Gastroesophageal sphincter (tissue), 4 donors: Measurements from ENCODE around the gene ZMIZ2. TPM values are rescaled to one million over a fixed set of nuclear protein-coding genes. Genes with fewer than 3 reads are reported as not detected.
A peak's percentile ranks its signal among the peaks of the same experiment; 100 is the strongest.

Experiments used
- ATAC-seq: fragments of 150-250 bp; one replicate; pipeline ENCODE4 v1.9.1; 2016; ENCODE audit warnings: mild to moderate bottlenecking, moderate library complexity
- H3K27ac ChIP-seq, 4 donors: fragments of 200-600 bp; sonication (generic) in 3 of 4; 1 replicate in 3 of 4; 2 replicates in 1 of 4; pipeline ENCODE4 v1.5.1; 2016 to 2019
- H3K27me3 ChIP-seq: fragments of 200-600 bp; sonication (generic); one replicate; pipeline ENCODE4 v1.5.1; 2019
- H3K36me3 ChIP-seq, 2 donors: fragments of 200-600 bp; sonication (generic); one replicate each; pipeline ENCODE4 v1.5.1; 2019; ENCODE audit warnings: control low read depth in 1 of 2
- H3K4me1 ChIP-seq, 3 donors: fragments of 200-600 bp; sonication (generic); 1 replicate in 2 of 3; 2 replicates in 1 of 3; pipeline ENCODE4 v1.5.1; 2016 to 2019; ENCODE audit warnings: control low read depth in 2 of 3
- H3K4me3 ChIP-seq, 2 donors: fragments of 200-600 bp; sonication (generic); one replicate each; pipeline ENCODE4 v1.5.1; 2019; ENCODE audit warnings: mild to moderate bottlenecking in 1 of 2, moderate library complexity in 1 of 2
- H3K9me3 ChIP-seq, 3 donors: fragments of 200-600 bp; sonication (generic); one replicate each; pipeline ENCODE4 v1.5.1; 2017 to 2019; ENCODE audit warnings: control low read depth in 2 of 3
- CTCF ChIP-seq, 4 experiments: fragments of 200-600 bp in 2 of 4; fragments of 450-650 bp in 2 of 4; sonication (generic) in 1 of 4; IDR thresholded peaks; one replicate each; pipeline ENCODE4 v1.5.1; 2017 to 2019; ENCODE audit warnings: antibody characterized with exemption in 4 of 4, mild to moderate bottlenecking in 2 of 4, moderate library complexity in 2 of 4
- EP300 ChIP-seq: sonication (generic); formaldehyde crosslinking; IDR thresholded peaks from one replicate; pipeline ENCODE4 v1.6.1; 2017; ENCODE audit warnings: antibody characterized with exemption, mild to moderate bottlenecking
- POLR2A ChIP-seq, 2 donors: fragments of 450-650 bp; IDR thresholded peaks; one replicate each; pipeline ENCODE4 v1.6.1; 2017; ENCODE audit warnings: antibody characterized with exemption in 2 of 2, mild to moderate bottlenecking in 2 of 2, moderate library complexity in 1 of 2
- POLR2AphosphoS5 ChIP-seq: sonication (generic); formaldehyde crosslinking; IDR thresholded peaks from one replicate; pipeline ENCODE4 v1.6.1; 2017; ENCODE audit warnings: antibody characterized with exemption
- whole genome bisulfite sequencing, 2 donors: methylation state at CpG; one replicate each; pipeline ENCODE4 v1.1.5; 2018; ENCODE audit warnings: low coverage in 1 of 2; 5-methylcytosine and 5-hydroxymethylcytosine counted together
- total RNA-seq, 4 donors: library from RNA; depleted of rRNA; stranded (reverse); fragments of >200 nt; gene quantifications; one replicate each; pipeline ENCODE4 v1.1.0, GENCODE V29; 2016

The ZMIZ2 gene
- total RNA-seq, 4 donors from 2014 or later = 12.7 to 28.0 (median 20.5) TPM

DNA sequence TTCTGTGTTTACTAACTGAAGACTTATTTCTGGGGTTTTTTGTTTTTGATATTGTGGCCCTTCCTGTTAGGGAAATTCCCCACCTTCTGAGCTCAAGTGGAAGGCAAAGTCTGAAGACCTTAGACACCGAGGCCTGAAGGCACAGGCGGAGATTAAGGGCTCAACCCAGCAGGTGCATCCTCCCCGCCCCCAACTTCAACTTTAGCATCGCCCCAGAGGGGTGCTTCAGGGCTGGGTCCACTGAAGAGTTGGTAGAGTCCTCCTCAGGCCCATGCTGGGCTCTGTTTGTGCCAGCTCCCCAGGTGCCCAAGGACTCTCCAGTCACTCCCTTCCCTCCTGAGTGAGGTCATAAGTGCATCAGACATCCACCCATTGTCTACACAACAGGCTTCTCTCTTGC is 38.4 kb downstream of the ZMIZ2 start:
- no peak overlapping the region for H3K4me3 ChIP-seq
- H3K9me3 ChIP-seq = peaks cover 0 to 8% (median 0%) of the 10 kb centered on the region in 3 donors
- WGBS, 2 donors = 85% methylated on average over 4 of the region's 4 CpGs; no CpG with 5 or more reads in 1 of the 2 donors
- H3K36me3 ChIP-seq = no peaks in the 10 kb centered on the region
- H3K27me3 ChIP-seq = no peaks in the 10 kb centered on the region
- H3K27ac ChIP-seq = no peak overlapping the region
- peaks cover 0 to 8% (median 0%) of the 10 kb centered on the region in 3 donors for H3K4me1 ChIP-seq
- no peak for ATAC-seq
- TF ChIP-seq EP300 = no peak
- no peak for TF ChIP-seq POLR2AphosphoS5

- H3K4me1 ChIP-seq = peaks cover 0 to 9% (median 0%) of the 10 kb centered on the region in 3 donors
- WGBS, 2 donors = 43 to 100% methylated on average over 1 of the region's 3 CpGs
- H3K4me3 ChIP-seq = no peak overlapping the region
- peaks cover 0 to 8% (median 0%) of the 10 kb centered on the region in 3 donors for H3K9me3 ChIP-seq
- no peak for TF ChIP-seq POLR2A (IDR thresholded peaks at IDR 0.05)
- no peak for TF ChIP-seq CTCF (IDR thresholded peaks at IDR 0.05)
- TF ChIP-seq POLR2AphosphoS5 = no peak
- no peak for TF ChIP-seq EP300
- H3K27me3 ChIP-seq = no peaks in the 10 kb centered on the region
- H3K36me3 ChIP-seq = no peaks in the 10 kb centered on the region
- ATAC-seq = no peak
- H3K27ac ChIP-seq = no peak overlapping the region
Observed at GRCh38 chr7:44787762-44788161, 39.1 kb downstream of the ZMIZ2 start.

DNA sequence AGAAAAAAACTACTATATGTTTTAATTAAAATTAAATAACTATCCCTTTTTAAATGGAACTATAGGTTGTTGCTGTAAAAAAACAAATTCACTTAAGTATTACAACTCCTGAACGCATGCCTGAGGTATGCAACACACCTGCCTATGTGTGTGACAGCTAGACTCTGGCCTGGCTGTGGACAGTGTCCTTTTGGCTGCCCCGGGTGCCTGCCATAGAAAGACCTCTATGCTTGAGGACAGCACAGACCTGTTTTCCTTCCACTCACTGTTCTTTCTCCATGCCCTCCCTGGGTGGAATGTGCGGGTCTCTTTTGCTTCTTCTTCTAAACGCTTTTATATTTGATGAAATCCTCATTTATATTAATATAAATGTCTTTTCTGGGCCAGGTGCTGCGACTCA is 41.3 kb downstream of the ZMIZ2 start:
- WGBS, 2 donors = 80 to 81% methylated on average over 5 of the region's 5 CpGs
- no peak for ATAC-seq
- H3K4me1 ChIP-seq = peaks cover 0 to 15% (median 0%) of the 10 kb centered on the region in 3 donors
- H3K36me3 ChIP-seq = no peaks in the 10 kb centered on the region
- H3K4me3 ChIP-seq = no peak overlapping the region
- no peak overlapping the region for H3K27ac ChIP-seq
- TF ChIP-seq EP300 = no peak
- TF ChIP-seq POLR2AphosphoS5 = no peak
- H3K9me3 ChIP-seq = no peaks in the 10 kb centered on the region
- no peaks in the 10 kb centered on the region for H3K27me3 ChIP-seq

- no peak overlapping the region for H3K4me3 ChIP-seq
- 69 to 76% methylated on average over 4 to 8 of the region's 8 CpGs for WGBS, 2 donors
- no peaks in the 10 kb centered on the region for H3K27me3 ChIP-seq
- no peak for ATAC-seq
- no peak for TF ChIP-seq CTCF (IDR thresholded peaks at IDR 0.05)
- TF ChIP-seq POLR2AphosphoS5 = no peak
- TF ChIP-seq EP300 = no peak
- TF ChIP-seq POLR2A (IDR thresholded peaks at IDR 0.05) = no peak
- H3K9me3 ChIP-seq = no peaks in the 10 kb centered on the region
- H3K4me1 ChIP-seq = peaks cover 0 to 25% (median 0%) of the 10 kb centered on the region in 3 donors
- peak overlapping the region in 3 of 4 donors; percentile 35 to 49 (median 47) for H3K27ac ChIP-seq
- no peaks in the 10 kb centered on the region for H3K36me3 ChIP-seq
Observed at GRCh38 chr7:44791278-44792219, 42.9 kb downstream of the ZMIZ2 start.

- H3K27me3 ChIP-seq = no peaks in the 10 kb centered on the region
- no peaks in the 10 kb centered on the region for H3K9me3 ChIP-seq
- no peak for ATAC-seq
- peak overlapping the region in 3 of 4 donors; percentile 29 to 100 (median 52) for H3K27ac ChIP-seq
- TF ChIP-seq CTCF (IDR thresholded peaks at IDR 0.05) = no peak
- no peak for TF ChIP-seq POLR2A (IDR thresholded peaks at IDR 0.05)
- TF ChIP-seq POLR2AphosphoS5 = no peak
- TF ChIP-seq EP300 = no peak
- H3K36me3 ChIP-seq = no peaks in the 10 kb centered on the region
- H3K4me3 ChIP-seq = no peak overlapping the region
- 51 to 58% methylated on average over 4 to 5 of the region's 5 CpGs for WGBS, 2 donors
- peaks cover 0 to 39% (median 4%) of the 10 kb centered on the region in 3 donors for H3K4me1 ChIP-seq
Observed at GRCh38 chr7:44793919-44794318, 45.3 kb downstream of the ZMIZ2 start.
